GM12878 (cell line): ENCODE data around the gene OAF. TPM values are rescaled to one million over a fixed set of nuclear protein-coding genes. Genes with fewer than 3 reads are reported as not detected.

Experiments
- ATAC-seq: fragments of 200-7000 bp; cut with Tn5 transposase; 3 replicates; pipeline ENCODE4 v1.9.1; 2020; ENCODE audit warnings: mild to moderate bottlenecking, moderate library complexity
- Bru-seq: library from RNA; stranded (reverse); fragments of 400-500 nt; gene quantifications from one replicate; lab custom pipeline; 2021; lab: Mats Ljungman, UMichigan
- BruChase-seq, 2 experiments: library from RNA; stranded (reverse); fragments of 400-500 nt; gene quantifications; one replicate each; lab custom pipeline; 2021; lab: Mats Ljungman, UMichigan
- BruUV-seq: library from RNA; stranded (reverse); fragments of 400-500 nt; replicated peaks from 2 replicates; lab custom pipeline; 2021; lab: Mats Ljungman, UMichigan
- CTCF ChIA-PET: fragments of 300-600 bp; sonication (Branson Sonifier 250); formaldehyde crosslinking; extraction: SDS; loops from one replicate; lab custom pipeline; 2021; ENCODE audit warnings: inconsistent platforms; lab: Yijun Ruan, JAX
- POLR2A ChIA-PET: fragments of 350-600 bp; formaldehyde crosslinking; extraction: SDS; loops from one replicate; lab custom pipeline; 2021; ENCODE audit warnings: inconsistent platforms; lab: Charles Lee
- RAD21 ChIA-PET: fragments of 300-600 bp; sonication (Branson Sonifier 250); formaldehyde crosslinking; loops from one replicate; lab custom pipeline; 2023; ENCODE audit warnings: antibody characterized with exemption; ENCODE audit not compliant: unreplicated experiment; lab: Charles Lee
- SMC1A ChIA-PET: fragments of 300-600 bp; sonication (Branson Sonifier 250); formaldehyde crosslinking; loops from one replicate; lab custom pipeline; 2023; ENCODE audit not compliant: unreplicated experiment, uncharacterized antibody; lab: Charles Lee
- DNase-seq: peaks from one replicate; pipeline ENCODE4 v3.0.0-alpha.2; 2011; ENCODE audit warnings: low read depth, low spot score
- FAIRE-seq: peaks from 3 replicates; lab custom pipeline; 2011; peaks lifted over from hg19 to GRCh38; lab: Jason Lieb, UNC
- H2AFZ ChIP-seq: 2 replicates; pipeline ENCODE4 v1.6.0; 2011; ENCODE audit warnings: low read depth, low read length, control low read depth; ENCODE audit not compliant: control insufficient read depth
- H3K27ac ChIP-seq: 2 replicates; pipeline ENCODE4 v1.5.1; 2011; ENCODE audit warnings: control low read depth; ENCODE audit not compliant: control insufficient read depth, insufficient read depth
- H3K27me3 ChIP-seq, 2 experiments: replicated peaks in 1 of 2; 2 replicates each; pipeline versions ENCODE4 v1.6.0 to v1.6.1; 2011; ENCODE audit warnings: low read length in 1 of 2; ENCODE audit not compliant: control insufficient read depth in 2 of 2, insufficient read depth in 2 of 2
- H3K36me3 ChIP-seq, 2 experiments: 2 replicates each; pipeline ENCODE4 v1.5.1; 2011; ENCODE audit warnings: low read length in 1 of 2; ENCODE audit not compliant: control insufficient read depth in 2 of 2, insufficient read depth in 2 of 2
- H3K4me1 ChIP-seq: 2 replicates; pipeline ENCODE4 v1.6.1; 2011; ENCODE audit warnings: mild to moderate bottlenecking, low read length, moderate library complexity, mixed read lengths; ENCODE audit not compliant: control insufficient read depth, insufficient read depth
- H3K4me2 ChIP-seq: 2 replicates; pipeline ENCODE4 v1.6.0; 2011; ENCODE audit warnings: control low read depth; ENCODE audit not compliant: control insufficient read depth, insufficient read depth
- H3K4me3 ChIP-seq: fragments of 200-600 bp; sonication (generic); 2 replicates; pipeline ENCODE4 v1.5.1; 2016
- H3K79me2 ChIP-seq: 2 replicates; pipeline ENCODE4 v1.6.0; 2011; ENCODE audit warnings: low read length; ENCODE audit not compliant: control insufficient read depth, insufficient read depth
- H3K9ac ChIP-seq: 2 replicates; pipeline ENCODE4 v1.8.0; 2011; ENCODE audit warnings: low read length, control low read depth, mixed read lengths; ENCODE audit not compliant: control insufficient read depth, insufficient read depth
- H3K9me3 ChIP-seq: replicated peaks from 3 replicates; pipeline ENCODE4 v1.5.1; 2011; ENCODE audit warnings: mild to moderate bottlenecking, low read length; ENCODE audit not compliant: control insufficient read depth, insufficient read depth
- H4K20me1 ChIP-seq: 2 replicates; pipeline ENCODE4 v1.6.0; 2011; ENCODE audit not compliant: control insufficient read depth, insufficient read depth
- HDAC6 ChIP-seq: fragments of 200-600 bp; sonication (generic); IDR thresholded peaks from one replicate; pipeline ENCODE4 v1.8.0; 2017; ENCODE audit warnings: antibody characterized with exemption; ENCODE audit not compliant: unreplicated experiment
- IKZF2 ChIP-seq, 2 experiments: fragments of 450-650 bp; IDR thresholded peaks; 2 replicates each; pipeline ENCODE4 v1.6.1; 2017; ENCODE audit warnings: mild to moderate bottlenecking in 2 of 2, moderate library complexity in 2 of 2
- LARP7 ChIP-seq: fragments of 450-650 bp; IDR thresholded peaks from 2 replicates; pipeline ENCODE4 v1.6.1; 2017; ENCODE audit warnings: mild to moderate bottlenecking
- POLR2A ChIP-seq: IDR thresholded peaks from 2 replicates; pipeline ENCODE4 v1.6.1; 2011; ENCODE audit warnings: low read depth, mild to moderate bottlenecking, low read length
- RBBP5 ChIP-seq: fragments of 200-600 bp; sonication (generic); conservative IDR thresholded peaks from 2 replicates; pipeline ENCODE4 v1.6.1; 2016
- SMARCA5 ChIP-seq: fragments of 450-650 bp; IDR thresholded peaks from 2 replicates; pipeline ENCODE4 v1.6.1; 2017; ENCODE audit warnings: mild to moderate bottlenecking
- WGBS: methylation state at CpG from one replicate; pipeline ENCODE4 v1.1.6; 2016; ENCODE audit warnings: low lambda C conversion rate; ENCODE audit not compliant: insufficient replicate concordance, insufficient coverage; ENCODE audit errors: missing lambda C conversion rate; 5-methylcytosine and 5-hydroxymethylcytosine counted together
- in situ Hi-C: fragments of 300-500 bp; cut with MboI; formaldehyde crosslinking; loops from 9 replicates; pipeline ENCODE4 v1.14.3; 2018; ENCODE audit warnings: mixed read lengths
- intact Hi-C: fragments of 100-400 bp; cut with micrococcal nuclease; formaldehyde crosslinking; loops from one replicate; pipeline ENCODE4 v1.14.2; 2022; ENCODE audit not compliant: unreplicated experiment
- long read RNA-seq, 2 experiments: library from polyadenylated mRNA; unstranded; transcript quantifications; one replicate each; pipeline ENCODE4 v2.0.0, GENCODE V29; 2019 to 2020
- polyA minus RNA-seq, 3 experiments: library from RNA; depleted of rRNA, polyadenylated mRNA; stranded (reverse); fragments of >200 nt; gene quantifications; 2 replicates each; pipeline ENCODE4 v1.2.3, GENCODE V29; 2011
- polyA plus RNA-seq, 11 experiments: library from polyadenylated mRNA; depleted of rRNA in 4 of 11; unstranded in 6 of 11; stranded (reverse) in 5 of 11; fragments of >200 nt; fragmentation: Nextera tagmentation in 4 of 11; fragmentation: Illumina TruSeq in 1 of 11; extraction: Ambion mirVana in 4 of 11; extraction: Trizol in 1 of 11; gene quantifications; 1 replicate in 1 of 11; 2 replicates in 10 of 11; pipeline versions ENCODE4 v1.2.1 to v1.2.3, GENCODE V29; 2011 to 2016; ENCODE audit warnings: inconsistent platforms in 2 of 11, missing spikeins in 2 of 11, low read depth in 1 of 11
- total RNA-seq, 4 experiments: library from RNA; depleted of rRNA in 3 of 4; stranded (reverse); fragments of >200 nt in 3 of 4; fragmentation: Illumina TruSeq in 1 of 4; extraction: Trizol in 1 of 4; gene quantifications; 2 replicates each; pipeline versions ENCODE4 v1.2.1 to v1.2.3, GENCODE V29; 2013 to 2021
- TF ChIP-seq, protein P1 (sequence below): IDR thresholded peaks from 2 replicates; pipeline ENCODE4 v1.6.1; 2011; ENCODE audit warnings: low read depth, mild to moderate bottlenecking, low read length, moderate library complexity, borderline replicate concordance; ENCODE audit errors: extremely low read depth
- TF ChIP-seq, protein P2 (sequence below): fragments of 450-650 bp; IDR thresholded peaks from 2 replicates; pipeline ENCODE4 v1.6.1; 2018; ENCODE audit warnings: mild to moderate bottlenecking, low read depth, moderate library complexity; ENCODE audit not compliant: partially characterized antibody
- TF ChIP-seq, protein P3 (sequence below): fragments of 450-650 bp; IDR thresholded peaks from 2 replicates; pipeline ENCODE4 v1.6.1; 2016; ENCODE audit warnings: mild to moderate bottlenecking, moderate library complexity, borderline replicate concordance

OAF gene
- 9.4 and 15.9 TPM in 2 replicates for total RNA-seq (2013; cell fraction: nucleolus; rRNA removed)
- total RNA-seq (2014; rRNA removed) (1.5 and 1.8 TPM in 2 replicates), total RNA-seq (2014; rRNA removed; fragmentation: Illumina TruSeq; extraction: Trizol) (0.55 and 1.0 TPM in 2 replicates), total RNA-seq (2021) (1.5 and 2.0 TPM in 2 replicates), polyA plus RNA-seq (2011; rRNA removed) (2.5 and 4.7 TPM in 2 replicates), polyA plus RNA-seq (2014; fragmentation: Illumina TruSeq; extraction: Trizol) (0.51 and 0.55 TPM in 2 replicates), polyA plus RNA-seq (2014; fragmentation: Nextera tagmentation; extraction: Ambion mirVana) (under 1 TPM; 0.10 to 0.22 TPM), polyA plus RNA-seq (2014; rRNA removed) (1.5 and 1.6 TPM in 2 replicates), polyA plus RNA-seq (2016; fragmentation: Nextera tagmentation; extraction: Ambion mirVana) (1 to 10 TPM in 1 of 2 experiments, under 1 TPM in 1; 0.24 to 1.1 TPM), polyA minus RNA-seq (2011; rRNA and poly(A)+ RNA removed) (1.1 and 3.6 TPM in 2 replicates), Bru-seq, nascent RNA (percentile 57 among the genes with signal in this experiment), BruChase-seq, experiment 1, labeled RNA remaining after a 6-hour chase (percentile 57 among the genes with signal in this experiment), BruChase-seq, experiment 2, labeled RNA remaining after a 2-hour chase (percentile 56 among the genes with signal in this experiment)
- 0.85 TPM for polyA plus RNA-seq (2011; ENCODE audit: low read depth)
- polyA plus RNA-seq (2011; cell fraction: cytosol; rRNA removed) = 5.8 and 7.1 TPM in 2 replicates
- polyA plus RNA-seq (2011; cell fraction: nucleus; rRNA removed) = 6.2 and 8.7 TPM in 2 replicates
- polyA plus RNA-seq (2012) = 1.9 and 2.1 TPM in 2 replicates
- polyA minus RNA-seq (2011; cell fraction: cytosol; rRNA and poly(A)+ RNA removed) = 0.80 and 1.2 TPM in 2 replicates
- polyA minus RNA-seq (2011; cell fraction: nucleus; rRNA and poly(A)+ RNA removed) = 1.9 and 4.7 TPM in 2 replicates
- long read RNA-seq, experiment 1 = 0 reads
- long read RNA-seq, experiment 2 = 0 reads

DNA sequence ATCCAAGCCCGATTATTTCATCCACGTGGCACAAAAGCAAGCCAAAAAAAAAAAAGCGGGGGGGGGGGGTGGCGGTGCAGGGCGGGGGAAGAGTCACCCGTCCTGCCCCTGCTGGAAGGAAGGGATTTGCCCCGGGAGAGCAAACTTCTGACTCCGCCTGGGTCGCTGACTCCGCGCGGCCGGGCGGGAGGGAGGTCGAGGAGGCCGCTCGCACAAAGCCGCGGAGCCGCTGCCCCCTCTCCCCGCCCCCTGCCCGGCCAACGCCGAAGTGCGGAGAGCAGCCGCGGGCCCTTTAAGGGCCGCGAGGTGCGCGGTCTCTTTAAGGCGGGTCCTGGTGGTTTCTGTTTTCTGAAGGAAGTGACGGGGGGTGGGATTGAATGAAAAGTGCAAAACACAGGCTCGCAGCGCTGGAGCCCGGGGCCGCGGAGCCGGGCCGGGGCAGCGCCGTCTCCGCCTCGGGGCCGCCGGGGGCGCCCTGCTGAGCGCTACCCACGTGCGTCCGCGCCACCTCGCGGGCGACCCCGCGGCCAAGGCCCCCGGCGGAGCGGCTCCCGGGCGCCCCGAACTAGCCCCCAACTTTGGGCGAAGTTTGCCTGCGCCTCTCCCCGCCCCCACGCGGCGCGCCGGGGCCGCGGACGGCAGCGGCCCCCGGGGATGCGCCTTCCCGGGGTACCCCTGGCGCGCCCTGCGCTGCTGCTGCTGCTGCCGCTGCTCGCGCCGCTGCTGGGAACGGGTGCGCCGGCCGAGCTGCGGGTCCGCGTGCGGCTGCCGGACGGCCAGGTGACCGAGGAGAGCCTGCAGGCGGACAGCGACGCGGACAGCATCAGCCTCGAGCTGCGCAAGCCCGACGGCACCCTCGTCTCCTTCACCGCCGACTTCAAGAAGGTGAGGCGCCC is at the start of gene OAF:
OAF (plus strand) TSS at position 407 of the 896 bp plus-strand sequence; CDS start at position 655, 248 bp downstream.
- intact Hi-C loops (loop anchor here (5.0 kb wide), 1 partner anchor 34 kb away; no protein-coding TSS in a partner anchor), in situ Hi-C loops (no loop called here)
- no TSS peak for BruUV-seq
- H3K9me3 ChIP-seq = no peaks in the 10 kb centered on the region
- H3K4me1 ChIP-seq = peaks cover 11% of the 10 kb centered on the region
- H3K27me3 ChIP-seq = peaks cover 0 to 1% of the 10 kb centered on the region in 2 experiments; a peak in 2 of 4 replicates
- H3K36me3 ChIP-seq = no peaks in the 10 kb centered on the region
- DNase-seq = no peak
- peak; percentile 92 for ATAC-seq
- POLR2A ChIA-PET = no interaction called here
- H3K4me3 ChIP-seq = peak within 1 kb of the TSS; percentile 74
- SMC1A ChIA-PET = no interaction called here
- H3K79me2 ChIP-seq = no peaks in the 10 kb centered on the region
- peak within 1 kb of the TSS; percentile 52 for H3K9ac ChIP-seq
- peak within 1 kb of the TSS; percentile 90 for H3K4me2 ChIP-seq
- CTCF ChIA-PET = interaction anchor here (1.1 kb wide), 1 partner anchor 92 kb away, joined by 4 read pairs; no protein-coding TSS in a partner anchor
- no peak within 1 kb of the TSS; the same call in 1 of the 2 replicates for H3K27ac ChIP-seq
- 2% methylated on average over 89 of the region's 108 CpGs for whole genome bisulfite sequencing
- RAD21 ChIA-PET = no interaction called here
- H4K20me1 ChIP-seq = no peaks in the 10 kb centered on the region
- no peak for FAIRE-seq
- H2AFZ ChIP-seq = peak within 1 kb of the TSS; percentile 62
- peak; percentile 83; the same call in 1 of the 2 replicates for TF ChIP-seq LARP7
- peak; percentile 94 for TF ChIP-seq HDAC6
- TF ChIP-seq POLR2A = no peak
- peak; percentile 74; the same call in 1 of the 2 replicates for TF ChIP-seq SMARCA5
- TF ChIP-seq, protein P1, sequence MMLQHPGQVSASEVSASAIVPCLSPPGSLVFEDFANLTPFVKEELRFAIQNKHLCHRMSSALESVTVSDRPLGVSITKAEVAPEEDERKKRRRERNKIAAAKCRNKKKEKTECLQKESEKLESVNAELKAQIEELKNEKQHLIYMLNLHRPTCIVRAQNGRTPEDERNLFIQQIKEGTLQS = no peak
- TF ChIP-seq, protein P2, sequence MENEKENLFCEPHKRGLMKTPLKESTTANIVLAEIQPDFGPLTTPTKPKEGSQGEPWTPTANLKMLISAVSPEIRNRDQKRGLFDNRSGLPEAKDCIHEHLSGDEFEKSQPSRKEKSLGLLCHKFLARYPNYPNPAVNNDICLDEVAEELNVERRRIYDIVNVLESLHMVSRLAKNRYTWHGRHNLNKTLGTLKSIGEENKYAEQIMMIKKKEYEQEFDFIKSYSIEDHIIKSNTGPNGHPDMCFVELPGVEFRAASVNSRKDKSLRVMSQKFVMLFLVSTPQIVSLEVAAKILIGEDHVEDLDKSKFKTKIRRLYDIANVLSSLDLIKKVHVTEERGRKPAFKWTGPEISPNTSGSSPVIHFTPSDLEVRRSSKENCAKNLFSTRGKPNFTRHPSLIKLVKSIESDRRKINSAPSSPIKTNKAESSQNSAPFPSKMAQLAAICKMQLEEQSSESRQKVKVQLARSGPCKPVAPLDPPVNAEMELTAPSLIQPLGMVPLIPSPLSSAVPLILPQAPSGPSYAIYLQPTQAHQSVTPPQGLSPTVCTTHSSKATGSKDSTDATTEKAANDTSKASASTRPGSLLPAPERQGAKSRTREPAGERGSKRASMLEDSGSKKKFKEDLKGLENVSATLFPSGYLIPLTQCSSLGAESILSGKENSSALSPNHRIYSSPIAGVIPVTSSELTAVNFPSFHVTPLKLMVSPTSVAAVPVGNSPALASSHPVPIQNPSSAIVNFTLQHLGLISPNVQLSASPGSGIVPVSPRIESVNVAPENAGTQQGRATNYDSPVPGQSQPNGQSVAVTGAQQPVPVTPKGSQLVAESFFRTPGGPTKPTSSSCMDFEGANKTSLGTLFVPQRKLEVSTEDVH = no peak
- TF ChIP-seq IKZF2 (IDR thresholded peaks at IDR 0.05) = no peak
- no peak for TF ChIP-seq RBBP5
- TF ChIP-seq, protein P3, sequence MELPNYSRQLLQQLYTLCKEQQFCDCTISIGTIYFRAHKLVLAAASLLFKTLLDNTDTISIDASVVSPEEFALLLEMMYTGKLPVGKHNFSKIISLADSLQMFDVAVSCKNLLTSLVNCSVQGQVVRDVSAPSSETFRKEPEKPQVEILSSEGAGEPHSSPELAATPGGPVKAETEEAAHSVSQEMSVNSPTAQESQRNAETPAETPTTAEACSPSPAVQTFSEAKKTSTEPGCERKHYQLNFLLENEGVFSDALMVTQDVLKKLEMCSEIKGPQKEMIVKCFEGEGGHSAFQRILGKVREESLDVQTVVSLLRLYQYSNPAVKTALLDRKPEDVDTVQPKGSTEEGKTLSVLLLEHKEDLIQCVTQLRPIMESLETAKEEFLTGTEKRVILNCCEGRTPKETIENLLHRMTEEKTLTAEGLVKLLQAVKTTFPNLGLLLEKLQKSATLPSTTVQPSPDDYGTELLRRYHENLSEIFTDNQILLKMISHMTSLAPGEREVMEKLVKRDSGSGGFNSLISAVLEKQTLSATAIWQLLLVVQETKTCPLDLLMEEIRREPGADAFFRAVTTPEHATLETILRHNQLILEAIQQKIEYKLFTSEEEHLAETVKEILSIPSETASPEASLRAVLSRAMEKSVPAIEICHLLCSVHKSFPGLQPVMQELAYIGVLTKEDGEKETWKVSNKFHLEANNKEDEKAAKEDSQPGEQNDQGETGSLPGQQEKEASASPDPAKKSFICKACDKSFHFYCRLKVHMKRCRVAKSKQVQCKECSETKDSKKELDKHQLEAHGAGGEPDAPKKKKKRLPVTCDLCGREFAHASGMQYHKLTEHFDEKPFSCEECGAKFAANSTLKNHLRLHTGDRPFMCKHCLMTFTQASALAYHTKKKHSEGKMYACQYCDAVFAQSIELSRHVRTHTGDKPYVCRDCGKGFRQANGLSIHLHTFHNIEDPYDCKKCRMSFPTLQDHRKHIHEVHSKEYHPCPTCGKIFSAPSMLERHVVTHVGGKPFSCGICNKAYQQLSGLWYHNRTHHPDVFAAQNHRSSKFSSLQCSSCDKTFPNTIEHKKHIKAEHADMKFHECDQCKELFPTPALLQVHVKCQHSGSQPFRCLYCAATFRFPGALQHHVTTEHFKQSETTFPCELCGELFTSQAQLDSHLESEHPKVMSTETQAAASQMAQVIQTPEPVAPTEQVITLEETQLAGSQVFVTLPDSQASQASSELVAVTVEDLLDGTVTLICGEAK = no peak
